Mucosa of descending colon (tissue), 3 donors: Measurements from ENCODE around the gene AK8. TPM values are rescaled to one million over a fixed set of nuclear protein-coding genes. Genes with fewer than 3 reads are reported as not detected.

ENCODE experiments used
- ATAC-seq: fragments of 200-7000 bp; cut with Tn5 transposase; one replicate; pipeline ENCODE4 v1.9.1; 2020; ENCODE audit warnings: mild to moderate bottlenecking, moderate library complexity
- DNase-seq, 3 donors: peaks; one replicate each; pipeline ENCODE4 v3.0.0-alpha.2; 2020
- H3K36me3 ChIP-seq: fragments of 200-600 bp; one replicate; pipeline ENCODE4 v1.8.0; 2021; ENCODE audit warnings: low read depth, mild to moderate bottlenecking
- H3K4me1 ChIP-seq: fragments of 200-600 bp; one replicate; pipeline ENCODE4 v1.8.0; 2021; ENCODE audit warnings: low read depth, mild to moderate bottlenecking
- H3K4me3 ChIP-seq: fragments of 200-600 bp; one replicate; pipeline ENCODE4 v1.8.0; 2021; ENCODE audit warnings: mild to moderate bottlenecking
- H3K9me3 ChIP-seq: fragments of 200-600 bp; one replicate; pipeline ENCODE4 v1.8.0; 2021; ENCODE audit warnings: mild to moderate bottlenecking
- CTCF ChIP-seq: fragments of 200-600 bp; IDR thresholded peaks from one replicate; pipeline ENCODE4 v1.8.0; 2022; ENCODE audit warnings: antibody characterized with exemption, mild to moderate bottlenecking
- intact Hi-C, 2 donors: fragments of 100-400 bp; cut with DNase I in 1 of 2; cut with micrococcal nuclease in 1 of 2; formaldehyde crosslinking; loops; one replicate each; pipeline versions ENCODE4 v1.11.0 to v1.11.1; 2022; cut with DNase I, micrococcal nuclease
- total RNA-seq, 3 donors: library from RNA; stranded (reverse); fragmentation: NEBNext Ultra II Directional in 2 of 3; extraction: Animal tissue kit (Norgen Biotek cat#: 25700) in 2 of 3; gene quantifications; one replicate each; pipeline versions ENCODE4 v1.2.1 to v1.2.4, GENCODE V29; 2021 to 2023
- donor health status: DM: no; HTN: no; CAD: no; lungs with moderate emphysema.
- donor health status: DM: no; HTN: no; CAD: no.
- donor health status: DM: no; HTN: yes; CAD: no.

AK8 gene
- total RNA-seq, 3 donors from 2014 or later: 0.96 to 2.0 TPM; not detected in 1

DNA sequence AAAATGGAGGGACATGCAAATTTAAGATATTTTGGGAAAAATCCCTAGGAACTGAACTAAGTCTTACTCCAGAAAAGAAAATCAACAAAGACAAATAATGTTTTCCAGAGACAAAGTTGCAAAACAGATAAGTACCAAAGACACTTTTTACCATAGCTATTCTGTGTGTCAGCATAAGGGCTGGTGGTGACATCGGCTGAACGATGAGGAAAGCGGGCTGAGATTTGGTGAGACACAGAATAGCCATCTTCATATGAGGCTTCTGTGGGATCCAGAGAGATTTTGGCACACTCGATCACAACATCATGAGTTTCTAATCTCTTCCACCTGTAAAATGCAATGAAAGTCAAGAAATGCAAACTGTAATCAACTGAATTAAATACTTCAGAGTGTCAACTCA, 34.0 kb upstream of the AK8 start:
- intact Hi-C loops: no loop called here
- no peaks in the 10 kb centered on the region for H3K4me1 ChIP-seq
- no peaks in the 10 kb centered on the region for H3K9me3 ChIP-seq
- H3K4me3 ChIP-seq: no peak overlapping the region
- TF ChIP-seq CTCF: no peak
- ATAC-seq: no peak
- H3K36me3 ChIP-seq: no peaks in the 10 kb centered on the region
- DNase-seq: no peak

GRCh38 chr9:132910376-132910775, 32.3 kb upstream of the AK8 start:
- no peak for DNase-seq
- intact Hi-C loops: no loop called here
- TF ChIP-seq CTCF: no peak
- no peak overlapping the region for H3K4me3 ChIP-seq
- ATAC-seq: no peak
- no peaks in the 10 kb centered on the region for H3K4me1 ChIP-seq
- H3K36me3 ChIP-seq: peaks cover 5% of the 10 kb centered on the region
- H3K9me3 ChIP-seq: no peaks in the 10 kb centered on the region

DNA sequence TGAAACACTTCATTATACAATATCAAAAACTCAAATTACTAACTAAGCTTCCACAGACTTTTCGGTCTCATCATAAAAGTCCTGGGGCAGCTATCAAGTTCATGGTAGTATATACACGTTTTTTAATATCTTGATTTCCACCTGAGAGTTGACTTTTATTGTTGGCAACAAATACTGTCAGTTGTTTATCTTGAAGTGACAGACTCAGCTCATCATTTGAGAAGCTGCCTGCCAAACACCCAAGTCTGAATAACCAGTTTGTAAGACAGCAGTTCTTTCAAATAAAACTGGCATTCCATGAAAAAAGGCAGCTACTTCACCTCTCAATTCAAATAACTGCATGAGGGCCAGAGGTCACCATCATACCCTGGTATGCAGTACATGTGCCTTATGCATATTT, 31.2 kb upstream of the AK8 start:
- Histone ChIP-seq H3K4me3 (no peak overlapping the region), H3K9me3 (no peaks in the 10 kb centered on the region), H3K36me3 (peaks cover 9% of the 10 kb centered on the region), H3K4me1 (no peaks in the 10 kb centered on the region)
- DNase-seq (no peak), ATAC-seq (no peak)
- intact Hi-C loops: no loop called here
- TF ChIP-seq CTCF: no peak

DNA sequence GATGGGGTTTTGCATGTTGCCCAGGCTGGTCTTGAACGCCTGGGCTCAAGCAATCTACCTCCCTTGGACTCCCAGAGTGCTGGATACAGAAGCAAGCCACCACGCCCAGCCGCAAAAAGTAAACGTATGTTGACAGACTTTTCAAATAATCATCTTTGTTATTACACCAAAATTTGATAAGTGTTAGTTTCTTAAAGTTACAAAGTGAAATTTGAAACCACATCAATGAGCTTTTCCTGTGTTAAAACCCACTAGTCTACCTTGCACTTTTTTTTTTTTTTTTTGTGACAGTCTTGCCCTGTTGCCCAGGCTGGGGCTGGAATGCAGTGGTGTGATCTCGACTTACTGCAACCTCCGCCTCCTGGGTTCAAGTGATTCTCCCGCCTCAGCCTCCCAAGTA, 30.6 kb upstream of the AK8 start:
- TF ChIP-seq CTCF: no peak
- no peak for ATAC-seq
- intact Hi-C loops: no loop called here
- no peaks in the 10 kb centered on the region for H3K4me1 ChIP-seq
- peaks cover 9% of the 10 kb centered on the region for H3K36me3 ChIP-seq
- no peak overlapping the region for H3K4me3 ChIP-seq
- DNase-seq: no peak
- H3K9me3 ChIP-seq: no peaks in the 10 kb centered on the region

DNA sequence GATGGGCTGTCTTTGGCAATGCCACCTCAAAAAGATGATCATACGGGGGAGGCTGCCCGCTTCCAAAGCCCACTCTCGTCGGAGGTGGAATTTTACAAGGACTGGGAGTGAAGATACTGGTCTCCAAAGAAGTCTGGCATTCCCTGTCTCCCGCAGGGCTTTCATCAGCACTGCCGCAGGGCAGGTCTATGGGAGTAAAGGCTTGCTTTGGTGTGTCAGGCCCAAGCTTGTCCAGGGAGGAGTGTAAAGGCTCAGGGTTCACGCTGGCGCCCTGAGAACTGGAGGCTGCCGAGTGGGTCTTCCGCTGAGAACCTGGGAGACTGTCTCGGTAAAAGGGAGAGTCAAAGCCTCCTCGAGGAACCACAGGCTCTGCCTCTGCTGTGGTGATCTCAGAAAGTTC, 27.6 kb upstream of the AK8 start:
- no peak for ATAC-seq
- Histone ChIP-seq H3K4me3 (no peak overlapping the region), H3K4me1 (no peaks in the 10 kb centered on the region), H3K9me3 (no peaks in the 10 kb centered on the region), H3K36me3 (peaks cover 9% of the 10 kb centered on the region)
- TF ChIP-seq CTCF: no peak
- DNase-seq: no peak
- intact Hi-C loops: no loop called here
